WTC11 (cell line): Measurements from ENCODE around the gene CIB2. TPM values are rescaled to one million over a fixed set of nuclear protein-coding genes. Genes with fewer than 3 reads are reported as not detected.

Experiments used
- ATAC-seq: fragments of 200-7000 bp; cut with Tn5 transposase; 2 replicates; pipeline ENCODE4 v1.10.0; 2021; ENCODE audit warnings: mild to moderate bottlenecking, moderate library complexity
- CTCF ChIA-PET: fragments of 300-600 bp; sonication (Branson Sonifier 250); formaldehyde crosslinking; loops from one replicate; lab custom pipeline; 2021; ENCODE audit warnings: antibody characterized with exemption; lab: Charles Lee
- POLR2A ChIA-PET: fragments of 350-600 bp; sonication (Branson Sonifier 250); formaldehyde crosslinking; loops from one replicate; lab custom pipeline; 2021; ENCODE audit warnings: antibody characterized with exemption; lab: Charles Lee
- DNase-seq: peaks from one replicate; pipeline ENCODE4 v3.0.0; 2021; ENCODE audit warnings: low spot score
- H3K27ac Mint-ChIP-seq: 2 replicates; pipeline ENCODE4 v1.8.0; 2021; ENCODE audit warnings: mixed read lengths
- H3K27me3 Mint-ChIP-seq: 2 replicates; pipeline ENCODE4 v1.8.0; 2021; ENCODE audit warnings: low read depth, mild to moderate bottlenecking, moderate library complexity, mixed read lengths
- H3K36me3 Mint-ChIP-seq: 2 replicates; pipeline ENCODE4 v1.8.0; 2021; ENCODE audit warnings: mixed read lengths
- H3K4me1 Mint-ChIP-seq: 2 replicates; pipeline ENCODE4 v1.8.0; 2022; ENCODE audit warnings: mixed read lengths
- H3K4me3 Mint-ChIP-seq: 2 replicates; pipeline ENCODE4 v1.8.0; 2021; ENCODE audit warnings: mild to moderate bottlenecking, moderate library complexity, mixed read lengths
- H3K9me3 Mint-ChIP-seq: 2 replicates; pipeline ENCODE4 v1.8.0; 2021; ENCODE audit warnings: mixed read lengths
- AFF4 ChIP-seq: sonication (generic); formaldehyde crosslinking; IDR thresholded peaks from 2 replicates; pipeline ENCODE4 v1.8.1; 2023; ENCODE audit warnings: mild to moderate bottlenecking, missing genetic modification reagents, borderline replicate concordance
- ATF1 ChIP-seq: sonication (generic); formaldehyde crosslinking; IDR thresholded peaks from 2 replicates; pipeline ENCODE4 v1.8.1; 2023; ENCODE audit warnings: mild to moderate bottlenecking, moderate library complexity, missing genetic modification reagents
- E2F5 ChIP-seq: sonication (generic); formaldehyde crosslinking; IDR thresholded peaks from 2 replicates; pipeline ENCODE4 v1.8.1; 2022; ENCODE audit warnings: mild to moderate bottlenecking, moderate library complexity, missing genetic modification reagents
- ESRRA ChIP-seq: sonication (generic); formaldehyde crosslinking; IDR thresholded peaks from 2 replicates; pipeline ENCODE4 v1.8.1; 2022; ENCODE audit warnings: mild to moderate bottlenecking, missing genetic modification reagents, borderline replicate concordance
- FOXJ3 ChIP-seq: sonication (generic); formaldehyde crosslinking; IDR thresholded peaks from 2 replicates; pipeline ENCODE4 v1.9.0; 2021; ENCODE audit warnings: missing genetic modification reagents, mild to moderate bottlenecking, borderline replicate concordance
- FOXK1 ChIP-seq: sonication (generic); formaldehyde crosslinking; IDR thresholded peaks from 2 replicates; pipeline ENCODE4 v1.8.0; 2022; ENCODE audit warnings: mild to moderate bottlenecking, moderate library complexity, missing genetic modification reagents
- NFYB ChIP-seq: sonication (generic); formaldehyde crosslinking; conservative IDR thresholded peaks from 2 replicates; pipeline ENCODE4 v1.8.0; 2022; ENCODE audit warnings: low read depth, missing genetic modification reagents
- RELA ChIP-seq: sonication (generic); formaldehyde crosslinking; IDR thresholded peaks from 2 replicates; pipeline ENCODE4 v1.8.1; 2022; ENCODE audit warnings: missing genetic modification reagents, mild to moderate bottlenecking, borderline replicate concordance
- RORB ChIP-seq: fragments of 250-450 bp; sonication (Bioruptor Pico); IDR thresholded peaks from 2 replicates; pipeline ENCODE4 v1.9.0; 2021; ENCODE audit warnings: mild to moderate bottlenecking
- SMAD3 ChIP-seq: sonication (generic); formaldehyde crosslinking; IDR thresholded peaks from 2 replicates; pipeline ENCODE4 v1.8.0; 2022; ENCODE audit warnings: missing genetic modification reagents, mild to moderate bottlenecking, borderline replicate concordance
- SMAD4 ChIP-seq: sonication (generic); formaldehyde crosslinking; IDR thresholded peaks from 2 replicates; pipeline ENCODE4 v1.8.0; 2022; ENCODE audit warnings: mild to moderate bottlenecking, missing genetic modification reagents
- SOX15 ChIP-seq: fragments of 250-450 bp; sonication (Bioruptor Pico); IDR thresholded peaks from 2 replicates; pipeline ENCODE4 v1.9.0; 2021; ENCODE audit warnings: mild to moderate bottlenecking
- STAT6 ChIP-seq: sonication (generic); formaldehyde crosslinking; conservative IDR thresholded peaks from 2 replicates; pipeline ENCODE4 v1.8.1; 2023; ENCODE audit warnings: mild to moderate bottlenecking, low read depth, missing genetic modification reagents, moderate library complexity
- TEAD1 ChIP-seq: sonication (generic); formaldehyde crosslinking; IDR thresholded peaks from 2 replicates; pipeline ENCODE4 v1.8.0; 2022; ENCODE audit warnings: mild to moderate bottlenecking, missing genetic modification reagents
- TEAD4 ChIP-seq: sonication (generic); formaldehyde crosslinking; IDR thresholded peaks from 2 replicates; pipeline ENCODE4 v1.8.0; 2022; ENCODE audit warnings: mild to moderate bottlenecking, missing genetic modification reagents
- total RNA-seq: library from RNA; stranded (reverse); gene quantifications from 3 replicates; pipeline ENCODE4 v1.2.3, GENCODE V29; 2021
- TF ChIP-seq, protein P1 (sequence below): sonication (generic); formaldehyde crosslinking; IDR thresholded peaks from 2 replicates; pipeline ENCODE4 v1.8.1; 2022; ENCODE audit warnings: mild to moderate bottlenecking, missing genetic modification reagents, moderate library complexity, borderline replicate concordance
- TF ChIP-seq, protein P2 (sequence below): sonication (generic); formaldehyde crosslinking; IDR thresholded peaks from 2 replicates; pipeline ENCODE4 v1.8.1; 2022; ENCODE audit warnings: missing genetic modification reagents, borderline replicate concordance
- TF ChIP-seq, protein P3 (sequence below): fragments of 250-450 bp; sonication (Bioruptor Pico); IDR thresholded peaks from 2 replicates; pipeline ENCODE4 v1.9.0; 2021; ENCODE audit warnings: mild to moderate bottlenecking

CIB2 gene
- total RNA-seq, 1 experiment from 2014 or later = 45.2 TPM

DNA sequence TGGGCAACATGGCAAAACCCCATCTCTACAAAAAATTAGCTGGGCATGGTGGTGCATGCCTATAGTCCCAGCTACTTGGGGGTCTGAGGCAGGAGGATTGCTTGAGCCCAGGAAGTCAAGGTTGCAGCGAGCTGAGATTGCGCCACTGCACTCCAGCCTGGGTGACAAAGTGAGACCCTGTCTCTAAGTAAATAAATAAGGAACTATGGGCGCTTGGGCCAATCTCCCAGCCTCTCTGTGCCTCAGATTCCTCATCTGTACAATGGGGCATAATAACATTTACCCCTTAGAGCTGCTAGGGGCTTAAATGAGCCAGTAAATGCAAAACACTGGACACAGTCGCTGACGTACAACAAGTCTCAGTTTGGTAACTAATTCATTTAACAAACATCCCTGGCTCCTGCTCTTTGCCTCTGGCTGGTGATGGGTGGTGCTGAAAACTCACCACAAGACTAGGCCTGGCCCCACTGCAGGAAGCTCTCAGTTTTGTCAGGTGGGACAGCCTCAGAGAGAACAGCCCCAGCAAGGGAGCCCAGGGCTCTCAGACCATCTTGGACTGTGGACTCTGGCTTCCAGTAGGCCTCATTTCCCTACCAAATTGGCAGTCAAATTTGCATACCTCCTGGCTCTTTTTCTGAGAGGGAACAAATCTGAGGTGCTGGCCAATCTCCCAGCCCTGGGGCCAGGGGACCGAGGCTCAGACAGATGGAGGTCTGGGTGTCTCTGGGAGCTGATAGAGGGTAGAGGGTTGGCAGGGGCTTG is 47.4 kb downstream of the CIB2 start (continued):
- TF ChIP-seq SMAD4 (CRISPR knock-in tag) = no peak
- TF ChIP-seq, protein P1, sequence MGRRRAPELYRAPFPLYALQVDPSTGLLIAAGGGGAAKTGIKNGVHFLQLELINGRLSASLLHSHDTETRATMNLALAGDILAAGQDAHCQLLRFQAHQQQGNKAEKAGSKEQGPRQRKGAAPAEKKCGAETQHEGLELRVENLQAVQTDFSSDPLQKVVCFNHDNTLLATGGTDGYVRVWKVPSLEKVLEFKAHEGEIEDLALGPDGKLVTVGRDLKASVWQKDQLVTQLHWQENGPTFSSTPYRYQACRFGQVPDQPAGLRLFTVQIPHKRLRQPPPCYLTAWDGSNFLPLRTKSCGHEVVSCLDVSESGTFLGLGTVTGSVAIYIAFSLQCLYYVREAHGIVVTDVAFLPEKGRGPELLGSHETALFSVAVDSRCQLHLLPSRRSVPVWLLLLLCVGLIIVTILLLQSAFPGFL (CRISPR knock-in tag) = no peak
- no peak for TF ChIP-seq STAT6 (CRISPR knock-in tag)
- no peak for TF ChIP-seq AFF4 (CRISPR knock-in tag)

- no peaks in the 10 kb centered on the region for H3K36me3 Mint-ChIP-seq
- H3K4me1 Mint-ChIP-seq = no peaks in the 10 kb centered on the region
- no peak overlapping the region for H3K4me3 Mint-ChIP-seq
- no peak; the same call in 1 of the 2 replicates for ATAC-seq
- H3K27me3 Mint-ChIP-seq = peaks cover 10% of the 10 kb centered on the region
- ChIA-PET CTCF (interaction anchor here (0.7 to 2.9 kb wide), 2 partner anchors 25 to 183 kb away, joined by 3 to 8 read pairs; no protein-coding TSS in a partner anchor), POLR2A (no interaction called here)
- TF ChIP-seq ATF1 = no peak
- no peak for TF ChIP-seq TEAD1
- TF ChIP-seq SMAD3 = no peak
- TF ChIP-seq RELA (CRISPR knock-in tag) = no peak
- no peak for TF ChIP-seq TEAD4 (CRISPR knock-in tag)
- no peaks in the 10 kb centered on the region for H3K9me3 Mint-ChIP-seq
- no peak overlapping the region for H3K27ac Mint-ChIP-seq
- no peak for DNase-seq
Observed at GRCh38 chr15:78083186-78083585, 48.1 kb downstream of the CIB2 start.

DNA sequence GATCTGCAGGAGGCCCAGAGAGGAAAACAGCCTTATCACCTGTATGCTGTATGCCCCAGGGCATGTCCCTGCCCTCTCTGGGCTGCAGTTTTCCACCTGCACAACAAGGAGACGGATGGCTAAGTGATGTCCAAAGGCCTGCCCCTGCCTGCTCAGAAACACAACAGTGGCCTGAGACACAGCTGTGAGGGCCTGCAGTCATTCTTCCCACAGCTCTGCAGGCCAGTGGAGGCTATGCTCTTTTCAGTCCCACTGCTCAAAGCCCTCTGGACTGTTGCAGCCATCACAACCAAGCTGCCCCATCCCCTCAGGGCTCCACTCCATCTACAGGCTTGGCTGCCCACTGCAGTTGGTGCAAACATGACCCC is 48.5 kb downstream of the CIB2 start:
- CTCF ChIA-PET = interaction anchor here (0.7 to 2.9 kb wide), 2 partner anchors 26 to 183 kb away, joined by 3 to 8 read pairs; no protein-coding TSS in a partner anchor
- Mint-ChIP-seq H3K4me3 (no peak overlapping the region), H3K4me1 (no peaks in the 10 kb centered on the region), H3K36me3 (no peaks in the 10 kb centered on the region), H3K27ac (no peak overlapping the region), H3K9me3 (no peaks in the 10 kb centered on the region), H3K27me3 (peaks cover 7% of the 10 kb centered on the region)
- no peak for DNase-seq
- POLR2A ChIA-PET = no interaction called here
- TF ChIP-seq FOXJ3 (CRISPR knock-in tag) = no peak
- ATAC-seq = no peak

DNA sequence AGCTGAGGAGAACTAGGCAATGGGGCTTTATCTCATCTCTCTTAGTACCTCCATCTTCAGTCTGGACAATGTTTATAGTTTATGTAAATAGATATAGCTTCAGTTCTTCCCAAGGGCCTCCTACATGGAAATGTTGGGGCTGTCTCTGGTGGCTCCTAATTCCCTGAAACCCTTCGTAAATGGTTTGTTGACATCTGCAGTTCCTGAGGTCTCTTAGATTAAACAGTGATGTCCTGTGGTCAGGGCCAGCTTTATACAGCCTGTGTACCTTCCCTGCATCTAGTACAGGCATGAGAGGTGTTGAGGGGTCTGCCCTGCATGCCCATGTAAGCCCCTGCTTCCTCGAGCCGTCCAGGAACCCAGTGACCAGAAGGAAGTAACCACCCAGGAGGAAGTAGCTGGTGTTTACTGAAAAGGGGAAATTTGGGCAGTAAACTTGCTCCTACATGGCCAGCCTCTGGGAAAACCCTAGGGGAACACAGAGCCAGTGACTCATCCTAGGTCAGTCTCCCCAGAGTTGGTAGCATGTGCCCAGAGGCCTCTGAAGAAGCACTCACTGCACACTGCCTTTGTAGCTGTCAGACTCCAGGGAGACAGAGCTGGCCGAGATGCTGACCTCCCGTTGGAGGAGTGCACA is 49.0 kb downstream of the CIB2 start:
- TF ChIP-seq SOX15 (CRISPR knock-in tag) (no peak), ESRRA (CRISPR knock-in tag) (no peak), FOXK1 (CRISPR knock-in tag) (no peak), RORB (no peak), E2F5 (no peak), NFYB (CRISPR knock-in tag) (no peak), ATF1 (no peak)
- TF ChIP-seq, protein P2, sequence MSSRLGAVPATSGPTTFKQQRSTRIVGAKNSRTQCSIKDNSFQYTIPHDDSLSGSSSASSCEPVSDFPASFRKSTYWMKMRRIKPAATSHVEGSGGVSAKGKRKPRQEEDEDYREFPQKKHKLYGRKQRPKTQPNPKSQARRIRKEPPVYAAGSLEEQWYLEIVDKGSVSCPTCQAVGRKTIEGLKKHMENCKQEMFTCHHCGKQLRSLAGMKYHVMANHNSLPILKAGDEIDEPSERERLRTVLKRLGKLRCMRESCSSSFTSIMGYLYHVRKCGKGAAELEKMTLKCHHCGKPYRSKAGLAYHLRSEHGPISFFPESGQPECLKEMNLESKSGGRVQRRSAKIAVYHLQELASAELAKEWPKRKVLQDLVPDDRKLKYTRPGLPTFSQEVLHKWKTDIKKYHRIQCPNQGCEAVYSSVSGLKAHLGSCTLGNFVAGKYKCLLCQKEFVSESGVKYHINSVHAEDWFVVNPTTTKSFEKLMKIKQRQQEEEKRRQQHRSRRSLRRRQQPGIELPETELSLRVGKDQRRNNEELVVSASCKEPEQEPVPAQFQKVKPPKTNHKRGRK (CRISPR knock-in tag) = no peak
- TF ChIP-seq, protein P3, sequence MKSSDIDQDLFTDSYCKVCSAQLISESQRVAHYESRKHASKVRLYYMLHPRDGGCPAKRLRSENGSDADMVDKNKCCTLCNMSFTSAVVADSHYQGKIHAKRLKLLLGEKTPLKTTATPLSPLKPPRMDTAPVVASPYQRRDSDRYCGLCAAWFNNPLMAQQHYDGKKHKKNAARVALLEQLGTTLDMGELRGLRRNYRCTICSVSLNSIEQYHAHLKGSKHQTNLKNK (CRISPR knock-in tag) = no peak
- no peak overlapping the region for H3K27ac Mint-ChIP-seq
- no peaks in the 10 kb centered on the region for H3K36me3 Mint-ChIP-seq
- H3K4me1 Mint-ChIP-seq = no peaks in the 10 kb centered on the region
- H3K9me3 Mint-ChIP-seq = no peaks in the 10 kb centered on the region
- DNase-seq (no peak), ATAC-seq (no peak)
- H3K4me3 Mint-ChIP-seq = no peak overlapping the region
- CTCF ChIA-PET = interaction anchor here (2.9 kb wide), 1 partner anchor 26 kb away, joined by 8 read pairs; no protein-coding TSS in a partner anchor
- POLR2A ChIA-PET = no interaction called here
- H3K27me3 Mint-ChIP-seq = peaks cover 6% of the 10 kb centered on the region
